Activated T-helper 17 cell treated with anti-CD3 and anti-CD28 coated beads, Interleukin-2, amount 50 U/mL, for 72 hours (primary cell): ENCODE measurements around the gene TACC2. TPM values are rescaled to one million over a fixed set of nuclear protein-coding genes. Genes with fewer than 3 reads are reported as not detected.
A peak's percentile ranks its signal among the peaks of the same experiment; 100 is the strongest.
"Not testable (repeated sequence)": the region's sequence is repeated elsewhere in the genome, so short reads cannot be mapped to it uniquely, and the experiment has no call there.

ENCODE experiments used
- ATAC-seq: fragments of 150-1000 bp; cut with Tn5 transposase; replicated peaks from 2 replicates; pipeline ENCODE4 v1.10.0; 2021; ENCODE audit warnings: mild to moderate bottlenecking, moderate library complexity
- H3K27ac Mint-ChIP-seq: one replicate; pipeline ENCODE4 v1.8.0; 2022; ENCODE audit warnings: mixed read lengths
- H3K27me3 Mint-ChIP-seq: one replicate; pipeline ENCODE4 v1.8.0; 2022; ENCODE audit warnings: mixed read lengths
- H3K36me3 Mint-ChIP-seq: one replicate; pipeline ENCODE4 v1.8.0; 2022; ENCODE audit warnings: low read depth, mild to moderate bottlenecking, mixed read lengths
- H3K4me1 Mint-ChIP-seq: one replicate; pipeline ENCODE4 v1.8.0; 2022; ENCODE audit warnings: mixed read lengths
- H3K4me3 Mint-ChIP-seq: one replicate; pipeline ENCODE4 v1.8.0; 2022; ENCODE audit warnings: mild to moderate bottlenecking, mixed read lengths
- H3K9me3 Mint-ChIP-seq: one replicate; pipeline ENCODE4 v1.8.0; 2022; ENCODE audit warnings: mixed read lengths
- total RNA-seq, 2 donors: library from RNA; stranded (reverse); gene quantifications; one replicate each; pipeline ENCODE4 v1.2.3, GENCODE V29; 2022

The TACC2 gene
- total RNA-seq, 2 donors from 2014 or later: not detected

GRCh38 chr10:122096705-122097104 is 107.7 kb downstream of the TACC2 start:
- ATAC-seq: no peak
- Mint-ChIP-seq H3K36me3 (no peaks in the 10 kb centered on the region), H3K27me3 (no peaks in the 10 kb centered on the region), H3K27ac (no peak overlapping the region), H3K4me3 (no peak overlapping the region), H3K4me1 (no peaks in the 10 kb centered on the region), H3K9me3 (no peaks in the 10 kb centered on the region)

- Mint-ChIP-seq H3K9me3 (no peaks in the 10 kb centered on the region), H3K27me3 (no peaks in the 10 kb centered on the region), H3K27ac (no peak overlapping the region), H3K4me1 (no peaks in the 10 kb centered on the region), H3K36me3 (no peaks in the 10 kb centered on the region), H3K4me3 (no peak overlapping the region)
- no peak for ATAC-seq
Measured at GRCh38 chr10:122097935-122098334, 109.0 kb downstream of the TACC2 start.

- H3K27me3 Mint-ChIP-seq: no peaks in the 10 kb centered on the region
- H3K27ac Mint-ChIP-seq: no peak overlapping the region
- H3K4me1 Mint-ChIP-seq: no peaks in the 10 kb centered on the region
- H3K4me3 Mint-ChIP-seq: no peak overlapping the region
- no peaks in the 10 kb centered on the region for H3K9me3 Mint-ChIP-seq
- ATAC-seq: no peak
- no peaks in the 10 kb centered on the region for H3K36me3 Mint-ChIP-seq
Measured at GRCh38 chr10:122098924-122099323, 110.0 kb downstream of the TACC2 start.

GRCh38 chr10:122099562-122099961 is 110.6 kb downstream of the TACC2 start:
- Mint-ChIP-seq H3K27ac (no peak overlapping the region), H3K36me3 (no peaks in the 10 kb centered on the region), H3K4me3 (no peak overlapping the region), H3K4me1 (no peaks in the 10 kb centered on the region), H3K9me3 (no peaks in the 10 kb centered on the region), H3K27me3 (no peaks in the 10 kb centered on the region)
- ATAC-seq: no peak

- no peaks in the 10 kb centered on the region for H3K9me3 Mint-ChIP-seq
- no peak overlapping the region for H3K27ac Mint-ChIP-seq
- no peaks in the 10 kb centered on the region for H3K27me3 Mint-ChIP-seq
- no peaks in the 10 kb centered on the region for H3K4me1 Mint-ChIP-seq
- ATAC-seq: no peak
- H3K36me3 Mint-ChIP-seq: no peaks in the 10 kb centered on the region
- H3K4me3 Mint-ChIP-seq: no peak overlapping the region
Measured at GRCh38 chr10:122102146-122102868, 113.3 kb downstream of the TACC2 start.

- Mint-ChIP-seq H3K4me1 (no peaks in the 10 kb centered on the region), H3K27me3 (no peaks in the 10 kb centered on the region), H3K36me3 (no peaks in the 10 kb centered on the region), H3K9me3 (no peaks in the 10 kb centered on the region), H3K4me3 (no peak overlapping the region), H3K27ac (no peak overlapping the region)
- ATAC-seq: peak; percentile 19
Measured at GRCh38 chr10:122102869-122103525, 114.0 kb downstream of the TACC2 start.

- no peaks in the 10 kb centered on the region for H3K27me3 Mint-ChIP-seq
- ATAC-seq: no peak
- no peak overlapping the region for H3K4me3 Mint-ChIP-seq
- H3K36me3 Mint-ChIP-seq: no peaks in the 10 kb centered on the region
- H3K4me1 Mint-ChIP-seq: no peaks in the 10 kb centered on the region
- H3K27ac Mint-ChIP-seq: no peak overlapping the region
- no peaks in the 10 kb centered on the region for H3K9me3 Mint-ChIP-seq
Measured at GRCh38 chr10:122103592-122103991, 114.6 kb downstream of the TACC2 start.

GRCh38 chr10:122108786-122109185 is 119.8 kb downstream of the TACC2 start:
- H3K4me3 Mint-ChIP-seq, H3K36me3 Mint-ChIP-seq, H3K9me3 Mint-ChIP-seq, H3K27ac Mint-ChIP-seq, H3K4me1 Mint-ChIP-seq, ATAC-seq: not testable (repeated sequence)
- H3K27me3 Mint-ChIP-seq: peaks cover 20% of the 10 kb centered on the region

GRCh38 chr10:122112021-122112616 is 123.2 kb downstream of the TACC2 start:
- peaks cover 38% of the 10 kb centered on the region for H3K27me3 Mint-ChIP-seq
- H3K27ac Mint-ChIP-seq: no peak overlapping the region
- no peaks in the 10 kb centered on the region for H3K4me1 Mint-ChIP-seq
- no peak for ATAC-seq
- H3K4me3 Mint-ChIP-seq: no peak overlapping the region
- H3K9me3 Mint-ChIP-seq: no peaks in the 10 kb centered on the region
- H3K36me3 Mint-ChIP-seq: no peaks in the 10 kb centered on the region

- no peak for ATAC-seq
- H3K4me1 Mint-ChIP-seq: no peaks in the 10 kb centered on the region
- H3K27ac Mint-ChIP-seq: no peak overlapping the region
- H3K36me3 Mint-ChIP-seq: no peaks in the 10 kb centered on the region
- H3K4me3 Mint-ChIP-seq: no peak overlapping the region
- peaks cover 42% of the 10 kb centered on the region for H3K27me3 Mint-ChIP-seq
- H3K9me3 Mint-ChIP-seq: no peaks in the 10 kb centered on the region
Measured at GRCh38 chr10:122112625-122113160, 123.7 kb downstream of the TACC2 start.

- H3K36me3 Mint-ChIP-seq: no peaks in the 10 kb centered on the region
- no peak overlapping the region for H3K27ac Mint-ChIP-seq
- no peaks in the 10 kb centered on the region for H3K4me1 Mint-ChIP-seq
- ATAC-seq: no peak
- H3K27me3 Mint-ChIP-seq: peaks cover 43% of the 10 kb centered on the region
- H3K9me3 Mint-ChIP-seq: no peaks in the 10 kb centered on the region
- H3K4me3 Mint-ChIP-seq: peak overlapping the region; percentile 9
Measured at GRCh38 chr10:122113161-122113944, 124.4 kb downstream of the TACC2 start.

- Mint-ChIP-seq H3K9me3 (no peaks in the 10 kb centered on the region), H3K36me3 (no peaks in the 10 kb centered on the region), H3K27ac (no peak overlapping the region), H3K4me1 (no peaks in the 10 kb centered on the region), H3K27me3 (peaks cover 43% of the 10 kb centered on the region), H3K4me3 (peak overlapping the region; percentile 9)
- ATAC-seq: no peak
Measured at GRCh38 chr10:122113945-122114747, 125.2 kb downstream of the TACC2 start.

- Mint-ChIP-seq H3K4me1 (no peaks in the 10 kb centered on the region), H3K36me3 (no peaks in the 10 kb centered on the region), H3K4me3 (no peak overlapping the region), H3K27me3 (peaks cover 36% of the 10 kb centered on the region), H3K9me3 (no peaks in the 10 kb centered on the region), H3K27ac (no peak overlapping the region)
- no peak for ATAC-seq
Measured at GRCh38 chr10:122115874-122116273, 126.9 kb downstream of the TACC2 start.

GRCh38 chr10:122116331-122116730 is 127.4 kb downstream of the TACC2 start:
- H3K4me3 Mint-ChIP-seq: no peak overlapping the region
- peaks cover 33% of the 10 kb centered on the region for H3K27me3 Mint-ChIP-seq
- no peak for ATAC-seq
- H3K4me1 Mint-ChIP-seq: no peaks in the 10 kb centered on the region
- no peak overlapping the region for H3K27ac Mint-ChIP-seq
- H3K36me3 Mint-ChIP-seq: no peaks in the 10 kb centered on the region
- no peaks in the 10 kb centered on the region for H3K9me3 Mint-ChIP-seq
